ENCODE measurements around the gene HOMER3.
A peak's percentile ranks its signal among the peaks of the same experiment; 100 is the strongest.

Gene HOMER3

GRCh38 chr19:18939922-18940768 is 872 bp downstream of the HOMER3 start:
- 0 out of 2 replicates have a peak overlapping the region, but pooled peaks have one; percentile 47 for H2AFZ ChIP-seq (ENCODE audit: low read depth, low read length)
- no peaks in the 10 kb centered on the region for H4K20me1 ChIP-seq (ENCODE audit: insufficient read depth, low read length)
- H3K9ac ChIP-seq (ENCODE audit: low read length), result peak overlapping the region; percentile 63
- no peak overlapping the region for H3K27ac ChIP-seq (ENCODE audit: low read length)
- H3K27me3 ChIP-seq (ENCODE audit: low read depth, low read length), result peaks cover 7% of the 10 kb centered on the region
- peaks cover 12% of the 10 kb centered on the region; the same call in 1 of the 2 replicates for H3K4me1 ChIP-seq (ENCODE audit: low read length)
- no peaks in the 10 kb centered on the region for H3K36me3 ChIP-seq (replicated peaks; ENCODE audit: low read depth, low read length)
- peak overlapping the region; percentile 79 for H3K4me2 ChIP-seq (ENCODE audit: low read length)
- H3K79me2 ChIP-seq (ENCODE audit: low read length), result no peaks in the 10 kb centered on the region
- TF ChIP-seq EZH2phosphoT487 (IDR thresholded peaks at IDR 0.05; ENCODE audit: low read depth) (no peak), CTCF (IDR thresholded peaks at IDR 0.05; ENCODE audit: low read depth, low read length) (no peak)
- H3K9me3 ChIP-seq (ENCODE audit: insufficient read depth, low read length), result no peaks in the 10 kb centered on the region
- peak overlapping the region; percentile 78 for H3K4me3 ChIP-seq (ENCODE audit: low read length)

- no peak overlapping the region for H3K9ac ChIP-seq (ENCODE audit: low read length)
- TF ChIP-seq EZH2phosphoT487 (IDR thresholded peaks at IDR 0.05; ENCODE audit: low read depth), result no peak
- TF ChIP-seq CTCF (IDR thresholded peaks at IDR 0.05; ENCODE audit: low read depth, low read length), result no peak
- H3K4me1 ChIP-seq (ENCODE audit: low read length), result peaks cover 12% of the 10 kb centered on the region; the same call in 1 of the 2 replicates
- no peak overlapping the region for H3K4me3 ChIP-seq (ENCODE audit: low read length)
- no peaks in the 10 kb centered on the region for H4K20me1 ChIP-seq (ENCODE audit: insufficient read depth, low read length)
- H3K79me2 ChIP-seq (ENCODE audit: low read length), result no peaks in the 10 kb centered on the region
- peaks cover 7% of the 10 kb centered on the region for H3K27me3 ChIP-seq (ENCODE audit: low read depth, low read length)
- H2AFZ ChIP-seq (ENCODE audit: low read depth, low read length), result no peak overlapping the region
- no peak overlapping the region for H3K4me2 ChIP-seq (ENCODE audit: low read length)
- no peaks in the 10 kb centered on the region for H3K36me3 ChIP-seq (replicated peaks; ENCODE audit: low read depth, low read length)
- no peak overlapping the region for H3K27ac ChIP-seq (ENCODE audit: low read length)
- no peaks in the 10 kb centered on the region for H3K9me3 ChIP-seq (ENCODE audit: insufficient read depth, low read length)
These were observed 1.9 kb downstream of the HOMER3 start for GRCh38 chr19:18939163-18939562.

GRCh38 chr19:18933297-18933696 is 7.7 kb downstream of the HOMER3 start:
- no peaks in the 10 kb centered on the region for H3K36me3 ChIP-seq (replicated peaks; ENCODE audit: low read depth, low read length)
- H3K79me2 ChIP-seq (ENCODE audit: low read length), result no peaks in the 10 kb centered on the region
- no peaks in the 10 kb centered on the region for H3K27me3 ChIP-seq (ENCODE audit: low read depth, low read length)
- H3K4me1 ChIP-seq (ENCODE audit: low read length), result no peaks in the 10 kb centered on the region
- no peak overlapping the region for H3K4me2 ChIP-seq (ENCODE audit: low read length)
- H3K9me3 ChIP-seq (ENCODE audit: insufficient read depth, low read length), result no peaks in the 10 kb centered on the region
- no peaks in the 10 kb centered on the region for H4K20me1 ChIP-seq (ENCODE audit: insufficient read depth, low read length)
- TF ChIP-seq EZH2phosphoT487 (IDR thresholded peaks at IDR 0.05; ENCODE audit: low read depth) (no peak), CTCF (IDR thresholded peaks at IDR 0.05; ENCODE audit: low read depth, low read length) (no peak)
- H3K27ac ChIP-seq (ENCODE audit: low read length), result no peak overlapping the region
- H2AFZ ChIP-seq (ENCODE audit: low read depth, low read length), result no peak overlapping the region
- no peak overlapping the region for H3K9ac ChIP-seq (ENCODE audit: low read length)
- H3K4me3 ChIP-seq (ENCODE audit: low read length), result no peak overlapping the region

GRCh38 chr19:18932216-18932841 is 8.7 kb downstream of the HOMER3 start:
- Histone ChIP-seq H3K9me3 (ENCODE audit: insufficient read depth, low read length) (no peaks in the 10 kb centered on the region), H3K27ac (ENCODE audit: low read length) (no peak overlapping the region), H3K9ac (ENCODE audit: low read length) (no peak overlapping the region), H3K4me2 (ENCODE audit: low read length) (no peak overlapping the region), H2AFZ (ENCODE audit: low read depth, low read length) (no peak overlapping the region), H3K36me3 (replicated peaks; ENCODE audit: low read depth, low read length) (peaks cover under 1% of the 10 kb centered on the region), H3K4me3 (ENCODE audit: low read length) (no peak overlapping the region), H3K27me3 (ENCODE audit: low read depth, low read length) (no peaks in the 10 kb centered on the region), H4K20me1 (ENCODE audit: insufficient read depth, low read length) (no peaks in the 10 kb centered on the region), H3K4me1 (ENCODE audit: low read length) (no peaks in the 10 kb centered on the region), H3K79me2 (ENCODE audit: low read length) (no peaks in the 10 kb centered on the region)
- TF ChIP-seq CTCF (IDR thresholded peaks at IDR 0.05; ENCODE audit: low read depth, low read length) (no peak), EZH2phosphoT487 (IDR thresholded peaks at IDR 0.05; ENCODE audit: low read depth) (no peak)

Data from OCI-LY3 (cell line).